Smooth muscle cell (in vitro differentiated cells): ENCODE data around the gene ITGB5. TPM values are rescaled to one million over a fixed set of nuclear protein-coding genes. Genes with fewer than 3 reads are reported as not detected.
A peak's percentile ranks its signal among the peaks of the same experiment; 100 is the strongest.

Experiments
- DNase-seq: peaks from one replicate; lab custom pipeline; 2025; ENCODE audit not compliant: unreplicated experiment; lab: John Stamatoyannopoulos, UW
- H2AFZ ChIP-seq: fragments of 200-600 bp; sonication (generic); 2 replicates; pipeline ENCODE4 v1.6.0; 2016; ENCODE audit warnings: antibody characterized with exemption, low read depth, mild to moderate bottlenecking
- H3F3A ChIP-seq: fragments of 200-600 bp; sonication (generic); 2 replicates; pipeline ENCODE4 v1.6.0; 2017; ENCODE audit warnings: antibody characterized with exemption, low read depth
- H3K27ac ChIP-seq: fragments of 200-600 bp; sonication (generic); 2 replicates; pipeline ENCODE4 v1.5.1; 2016; ENCODE audit warnings: low read depth, mild to moderate bottlenecking
- H3K27me3 ChIP-seq: fragments of 200-600 bp; sonication (generic); 2 replicates; pipeline ENCODE4 v1.6.1; 2016; ENCODE audit warnings: low read depth, mild to moderate bottlenecking
- H3K36me3 ChIP-seq: fragments of 200-600 bp; sonication (generic); 2 replicates; pipeline ENCODE4 v1.5.1; 2016; ENCODE audit warnings: low read depth
- H3K4me1 ChIP-seq: fragments of 200-600 bp; sonication (generic); 2 replicates; pipeline ENCODE4 v1.5.1; 2016; ENCODE audit warnings: low read depth
- H3K4me2 ChIP-seq: fragments of 200-600 bp; sonication (generic); 2 replicates; pipeline ENCODE4 v1.6.0; 2016; ENCODE audit warnings: mild to moderate bottlenecking
- H3K4me3 ChIP-seq: fragments of 200-600 bp; sonication (generic); 2 replicates; pipeline ENCODE4 v1.5.1; 2016; ENCODE audit warnings: mild to moderate bottlenecking
- H3K79me2 ChIP-seq: fragments of 200-600 bp; sonication (generic); 2 replicates; pipeline ENCODE4 v1.6.0; 2016; ENCODE audit warnings: low read depth, mild to moderate bottlenecking
- H3K9ac ChIP-seq: fragments of 200-600 bp; sonication (generic); 2 replicates; pipeline ENCODE4 v1.6.0; 2016; ENCODE audit warnings: low read depth
- H3K9me3 ChIP-seq: fragments of 200-600 bp; sonication (generic); replicated peaks from 2 replicates; pipeline ENCODE4 v1.5.1; 2016; ENCODE audit warnings: low read depth
- H4K20me1 ChIP-seq: fragments of 200-600 bp; sonication (generic); 2 replicates; pipeline ENCODE4 v1.6.0; 2016; ENCODE audit warnings: low read depth
- WGBS: methylation state at CpG from one replicate; pipeline ENCODE4 v1.1.7; 2016; ENCODE audit warnings: low lambda C conversion rate; 5-methylcytosine and 5-hydroxymethylcytosine counted together
- polyA plus RNA-seq: library from polyadenylated mRNA; unstranded; fragments of >200 nt; fragmentation: Nextera tagmentation; extraction: Ambion mirVana; gene quantifications from 2 replicates; pipeline ENCODE4 v1.2.1, GENCODE V29; 2016
- total RNA-seq: library from RNA; depleted of rRNA; stranded (reverse); fragments of >200 nt; gene quantifications from 2 replicates; pipeline ENCODE4 v1.2.3, GENCODE V29; 2014
- TF ChIP-seq, protein P1 (sequence below): fragments of 200-600 bp; sonication (generic); IDR thresholded peaks from 2 replicates; pipeline ENCODE4 v1.5.1; 2017; ENCODE audit warnings: borderline replicate concordance, mild to moderate bottlenecking, antibody characterized with exemption; ENCODE audit not compliant: insufficient read depth, poor library complexity, severe bottlenecking

ITGB5 gene
- total and polyA plus RNA-seq, 2 experiments from 2014 or later = 343 to 403 TPM

DNA sequence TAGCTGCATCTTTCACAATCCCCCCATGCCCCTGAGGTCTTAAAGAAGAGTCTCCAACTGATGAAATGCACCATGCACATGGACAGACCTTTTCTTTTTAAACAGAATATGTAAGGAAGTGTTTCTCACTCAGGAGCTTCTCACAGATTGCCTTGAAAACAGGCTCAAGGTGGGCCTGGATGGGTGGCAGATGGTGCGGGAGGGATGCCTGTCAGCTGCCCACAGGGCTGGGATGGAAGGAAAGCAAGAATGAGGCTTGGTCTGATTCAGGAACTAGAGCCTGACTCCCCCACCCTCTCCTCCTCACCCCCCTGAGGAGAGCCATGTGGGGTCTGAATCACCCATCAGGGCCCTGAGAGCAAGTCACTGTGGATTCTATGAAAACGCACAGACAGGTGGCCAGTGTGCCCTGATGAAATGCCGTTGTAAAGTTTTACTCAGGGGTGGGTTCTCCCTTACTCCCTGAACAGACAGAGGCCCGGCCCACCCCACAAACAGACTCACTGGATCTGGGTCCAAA lies 89.7 kb downstream of the ITGB5 start:
- no peaks in the 10 kb centered on the region for H4K20me1 ChIP-seq
- DNase-seq = no peak
- no peak overlapping the region for H2AFZ ChIP-seq
- peaks cover 25% of the 10 kb centered on the region for H3F3A ChIP-seq
- no peaks in the 10 kb centered on the region for H3K36me3 ChIP-seq
- no peaks in the 10 kb centered on the region for H3K9me3 ChIP-seq
- no peaks in the 10 kb centered on the region for H3K27me3 ChIP-seq
- H3K4me1 ChIP-seq = peaks cover 17% of the 10 kb centered on the region
- H3K79me2 ChIP-seq = no peaks in the 10 kb centered on the region
- H3K4me3 ChIP-seq = no peak overlapping the region
- TF ChIP-seq, protein P1, sequence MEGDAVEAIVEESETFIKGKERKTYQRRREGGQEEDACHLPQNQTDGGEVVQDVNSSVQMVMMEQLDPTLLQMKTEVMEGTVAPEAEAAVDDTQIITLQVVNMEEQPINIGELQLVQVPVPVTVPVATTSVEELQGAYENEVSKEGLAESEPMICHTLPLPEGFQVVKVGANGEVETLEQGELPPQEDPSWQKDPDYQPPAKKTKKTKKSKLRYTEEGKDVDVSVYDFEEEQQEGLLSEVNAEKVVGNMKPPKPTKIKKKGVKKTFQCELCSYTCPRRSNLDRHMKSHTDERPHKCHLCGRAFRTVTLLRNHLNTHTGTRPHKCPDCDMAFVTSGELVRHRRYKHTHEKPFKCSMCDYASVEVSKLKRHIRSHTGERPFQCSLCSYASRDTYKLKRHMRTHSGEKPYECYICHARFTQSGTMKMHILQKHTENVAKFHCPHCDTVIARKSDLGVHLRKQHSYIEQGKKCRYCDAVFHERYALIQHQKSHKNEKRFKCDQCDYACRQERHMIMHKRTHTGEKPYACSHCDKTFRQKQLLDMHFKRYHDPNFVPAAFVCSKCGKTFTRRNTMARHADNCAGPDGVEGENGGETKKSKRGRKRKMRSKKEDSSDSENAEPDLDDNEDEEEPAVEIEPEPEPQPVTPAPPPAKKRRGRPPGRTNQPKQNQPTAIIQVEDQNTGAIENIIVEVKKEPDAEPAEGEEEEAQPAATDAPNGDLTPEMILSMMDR = no peak
- no peak overlapping the region for H3K4me2 ChIP-seq
- no peak overlapping the region for H3K27ac ChIP-seq
- 94% methylated on average over 4 of the region's 4 CpGs for WGBS
- no peak overlapping the region for H3K9ac ChIP-seq

DNA sequence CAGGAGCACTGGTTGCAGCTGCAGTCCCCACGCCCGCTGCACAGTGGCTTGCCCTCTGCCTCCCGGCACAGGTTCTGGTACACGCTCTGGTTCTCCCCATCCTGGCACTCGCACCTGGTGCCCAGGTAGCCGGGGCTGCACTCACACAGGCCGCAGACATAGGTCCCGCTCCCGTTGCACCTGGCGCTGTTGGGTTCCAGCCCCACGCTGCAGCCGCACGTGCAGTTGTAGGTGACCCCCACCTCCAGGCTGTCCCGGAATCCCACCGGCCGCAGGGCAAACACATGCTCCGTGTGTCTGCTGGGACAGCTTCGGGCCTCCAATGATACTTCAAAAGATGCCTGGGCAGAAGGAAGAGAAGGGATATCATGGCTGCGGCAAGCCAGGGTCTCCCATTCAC lies 90.7 kb downstream of the ITGB5 start:
- TF ChIP-seq, protein P1 = no peak
- 99% methylated on average over 19 of the region's 19 CpGs for WGBS

DNA sequence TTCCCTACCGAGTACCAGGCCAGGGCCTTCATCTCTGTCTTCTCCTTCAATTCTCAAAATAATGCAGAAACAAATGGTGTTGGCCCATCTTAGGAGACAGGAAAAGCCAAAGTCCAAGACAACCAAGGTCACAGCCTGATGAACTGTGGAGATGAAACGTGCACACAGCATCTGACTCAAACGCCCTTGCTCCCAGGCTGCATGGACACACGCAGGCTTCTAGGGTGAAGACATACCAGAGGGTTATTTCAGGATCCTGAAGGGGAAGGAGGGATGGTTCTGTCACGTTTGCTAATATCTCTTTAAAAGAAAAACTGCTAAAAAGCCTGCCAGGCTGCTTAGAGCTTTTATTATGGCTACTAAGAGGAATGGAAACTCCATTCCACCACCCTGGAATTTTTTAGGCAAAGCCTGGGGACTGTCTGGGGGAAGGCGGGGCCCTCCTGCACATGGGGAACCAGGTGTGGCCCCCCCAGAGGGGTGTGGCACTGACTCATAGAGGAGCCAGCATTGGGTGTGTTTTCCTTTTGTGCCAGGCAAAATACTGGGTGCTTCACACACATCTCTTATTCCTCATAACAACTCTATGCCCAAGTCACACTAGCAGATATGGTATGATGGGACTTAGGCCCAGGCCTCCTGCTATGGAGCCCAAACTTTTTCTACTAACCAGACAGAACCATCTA lies 94.0 kb downstream of the ITGB5 start:
- Histone ChIP-seq H3K4me3 (no peak overlapping the region), H2AFZ (no peak overlapping the region), H4K20me1 (no peaks in the 10 kb centered on the region), H3K79me2 (peaks cover 13% of the 10 kb centered on the region), H3K36me3 (no peaks in the 10 kb centered on the region), H3K9ac (peak overlapping the region; percentile 89), H3K4me1 (peaks cover 19% of the 10 kb centered on the region), H3K4me2 (peak overlapping the region; percentile 47), H3F3A (peaks cover 42% of the 10 kb centered on the region), H3K27me3 (no peaks in the 10 kb centered on the region), H3K27ac (peak overlapping the region; percentile 98), H3K9me3 (no peaks in the 10 kb centered on the region)
- 39% methylated on average over 6 of the region's 6 CpGs for WGBS
- no peak for DNase-seq
- TF ChIP-seq, protein P1 = no peak

More for the DNA sequence above, 90.7 kb downstream of the ITGB5 start:
- Histone ChIP-seq H3K27me3 (no peaks in the 10 kb centered on the region), H3K36me3 (no peaks in the 10 kb centered on the region), H3K4me2 (no peak overlapping the region), H3K4me3 (no peak overlapping the region), H3K27ac (no peak overlapping the region), H3K9ac (no peak overlapping the region), H3K4me1 (peaks cover 23% of the 10 kb centered on the region), H2AFZ (no peak overlapping the region), H3F3A (peaks cover 32% of the 10 kb centered on the region), H3K9me3 (no peaks in the 10 kb centered on the region), H4K20me1 (no peaks in the 10 kb centered on the region), H3K79me2 (no peaks in the 10 kb centered on the region)
- no peak for DNase-seq
